ENCODE measurements around the gene C16orf92. TPM values are rescaled to one million over a fixed set of nuclear protein-coding genes. Genes with fewer than 3 reads are reported as not detected.

The C16orf92 gene
- total and polyA plus RNA-seq, 2 of the 8 experiments (the other 6 are each of a cell fraction or from before 2014, with no cell fraction given): not detected

DNA sequence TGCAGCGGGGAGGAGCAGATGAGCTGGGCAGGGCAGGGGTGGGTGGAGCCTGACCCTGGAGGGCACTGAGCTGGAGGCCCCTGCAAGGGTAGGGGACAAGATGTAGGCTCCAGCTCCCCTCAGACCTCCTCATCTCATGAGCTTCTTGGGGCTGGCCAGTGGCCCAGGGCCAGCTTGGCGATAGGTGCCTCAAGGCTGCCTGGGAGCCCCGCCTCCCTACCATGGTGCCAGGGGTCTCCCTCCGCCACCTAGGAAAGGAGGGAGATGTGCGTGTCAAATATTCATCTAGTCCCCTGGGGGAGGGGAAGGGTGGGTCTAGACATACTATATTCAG lies 31.5 kb upstream of the C16orf92 start:
- Histone ChIP-seq H2AK5ac (ENCODE audit: low read depth, low read length) (no peak overlapping the region), H3K27me3 (replicated peaks in 1 of 4; ENCODE audit: control insufficient read depth in 3 of 4, extremely low read depth in 1 of 4, insufficient read depth in 3 of 4, low read length in 3 of 4) (no peaks in the 10 kb centered on the region), H3K23ac (ENCODE audit: insufficient read length) (no peak overlapping the region), H3K4ac (replicated peaks; ENCODE audit: insufficient read length, low read depth, low read length) (no peak overlapping the region), H4K8ac (ENCODE audit: extremely low read depth, insufficient read depth, low read length) (no peak overlapping the region), H3K4me3 (ENCODE audit: extremely low read depth in 1 of 4, insufficient read depth in 2 of 4, low read depth in 3 of 4, low read length in 4 of 4) (no peak overlapping the region), H3K4me1 (replicated peaks in 1 of 4; ENCODE audit: control insufficient read depth in 3 of 4, insufficient read depth in 4 of 4, low read length in 3 of 4) (peaks cover 0 to 8% (median 1%) of the 10 kb centered on the region in 4 experiments; a peak in 3 of 7 replicates), H3K36me3 (ENCODE audit: control insufficient read depth in 2 of 4, insufficient read depth in 4 of 4, low read length in 3 of 4) (peaks cover 2 to 33% (median 13%) of the 10 kb centered on the region in 4 experiments; a peak in 7 of 8 replicates), H2BK15ac (ENCODE audit: low read length) (no peak overlapping the region), H2BK12ac (ENCODE audit: low read depth, low read length) (no peak overlapping the region), H4K5ac (ENCODE audit: insufficient read length, low read depth, low read length) (no peak overlapping the region), H4K20me1 (replicated peaks in 1 of 2; ENCODE audit: control insufficient read depth in 1 of 2, insufficient read depth in 2 of 2, low read length in 2 of 2) (no peaks in the 10 kb centered on the region), H2BK120ac (replicated peaks; ENCODE audit: low read depth, low read length) (no peak overlapping the region), H3K27ac (ENCODE audit: low read depth, low read length) (no peak overlapping the region), H3K14ac (ENCODE audit: insufficient read length) (no peak overlapping the region), H3K23me2 (ENCODE audit: low read depth, low read length) (peaks cover 6% of the 10 kb centered on the region; the same call in 1 of the 2 replicates), H2BK5ac (ENCODE audit: low read depth, low read length) (no peak overlapping the region), H3K4me2 (ENCODE audit: insufficient read depth in 1 of 2, low read depth in 2 of 2, low read length in 2 of 2) (no peak overlapping the region), H4K91ac (replicated peaks; ENCODE audit: insufficient read length, low read length) (no peak overlapping the region), H2AFZ (ENCODE audit: low read length) (no peak overlapping the region), H3K9ac (replicated peaks in 1 of 4; ENCODE audit: extremely low read depth in 1 of 4, low read depth in 3 of 4, low read length in 3 of 4) (no peak overlapping the region), H3K79me2 (ENCODE audit: control insufficient read depth in 1 of 2, insufficient read depth in 2 of 2, low read length in 2 of 2) (peaks cover 0 to under 1% of the 10 kb centered on the region in 2 experiments; a peak in 1 of 4 replicates), H2BK20ac (ENCODE audit: low read length) (no peak overlapping the region), H3K79me1 (ENCODE audit: low read depth, low read length) (0 out of 2 replicates have a peak, but pooled peaks cover under 1% of the 10 kb centered on the region), H3K9me3 (ENCODE audit: insufficient read depth in 2 of 2, low read depth in 1 of 2, low read length in 1 of 2) (no peaks in the 10 kb centered on the region), H3K56ac (replicated peaks; ENCODE audit: insufficient read length, low read depth, low read length) (no peak overlapping the region), H3K18ac (ENCODE audit: extremely low read depth, low read length) (no peak overlapping the region)
- FAIRE-seq: no peak
- POLR2A ChIA-PET (ENCODE audit: partially characterized antibody): interaction anchor here (0.6 to 3.4 kb wide), 4 partner anchors 10 to 19 kb away, joined by 3 to 12 read pairs (median 3); partner anchors contain the start of gene TAOK2
- CTCF ChIA-PET (ENCODE audit: partially characterized antibody): interaction anchor here (0.6 to 1.1 kb wide), 3 partner anchors 40 to 152 kb away, joined by 3 read pairs; no protein-coding TSS in a partner anchor
- no peak for DNase-seq (ENCODE audit: low read depth in 1 of 2, low spot score in 2 of 2)
- TF ChIP-seq TBP (IDR thresholded peaks at IDR 0.05; ENCODE audit: low read depth, low read length) (no peak), POLR2A (IDR thresholded peaks at IDR 0.05; ENCODE audit: control extremely low read depth in 1 of 2, low read depth in 2 of 2, low read length in 2 of 2) (no peak), POU5F1 (IDR thresholded peaks at IDR 0.05; ENCODE audit: low read depth, low read length) (no peak), KDM4A (IDR thresholded peaks at IDR 0.05; ENCODE audit: low read depth, low read length, severe bottlenecking) (no peak), ATF2 (IDR thresholded peaks at IDR 0.05; ENCODE audit: low read length) (no peak), CREB1 (IDR thresholded peaks at IDR 0.05) (no peak), JUN (IDR thresholded peaks at IDR 0.05; ENCODE audit: low read depth, low read length) (no peak)
- TF ChIP-seq, protein P1, sequence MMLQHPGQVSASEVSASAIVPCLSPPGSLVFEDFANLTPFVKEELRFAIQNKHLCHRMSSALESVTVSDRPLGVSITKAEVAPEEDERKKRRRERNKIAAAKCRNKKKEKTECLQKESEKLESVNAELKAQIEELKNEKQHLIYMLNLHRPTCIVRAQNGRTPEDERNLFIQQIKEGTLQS (IDR thresholded peaks at IDR 0.05; ENCODE audit: insufficient read depth, low read depth, low read length): no peak
- WGBS, 2 experiments (ENCODE audit: extremely low coverage in 1 of 2, insufficient coverage in 1 of 2, insufficient read length in 1 of 2, insufficient replicate concordance in 2 of 2, low coverage in 1 of 2, low lambda C conversion rate in 2 of 2, missing lambda C conversion rate in 1 of 2): 100% methylated on average over 5 of the region's 5 CpGs; no CpG with 5 or more reads in 1 of the 2 experiments

All from H1 (cell line).